Measurements from ENCODE around the gene ABCA10.
"Not testable (repeated sequence)": the region's sequence is repeated elsewhere in the genome, so short reads cannot be mapped to it uniquely, and the experiment has no call there.

Gene ABCA10

DNA sequence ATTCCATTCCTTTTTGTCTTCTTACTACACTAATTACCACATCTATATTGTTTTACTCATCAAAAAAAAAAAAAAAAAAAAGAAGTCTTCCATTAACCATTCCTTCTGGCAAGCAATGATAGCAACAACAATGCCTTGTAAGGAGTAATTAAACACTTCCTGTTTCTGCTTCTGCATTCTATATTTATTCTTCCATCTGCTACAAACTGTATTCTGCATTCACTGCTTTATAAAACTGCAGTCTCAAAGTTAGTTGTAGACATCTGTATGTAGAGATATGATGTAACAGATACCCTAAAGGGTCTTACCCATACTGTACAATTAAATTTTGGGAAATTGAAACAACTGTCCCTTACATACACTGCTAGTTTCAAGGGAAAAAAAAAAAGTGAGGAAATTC is 58.2 kb downstream of the ABCA10 start:
- TF ChIP-seq, protein P1, sequence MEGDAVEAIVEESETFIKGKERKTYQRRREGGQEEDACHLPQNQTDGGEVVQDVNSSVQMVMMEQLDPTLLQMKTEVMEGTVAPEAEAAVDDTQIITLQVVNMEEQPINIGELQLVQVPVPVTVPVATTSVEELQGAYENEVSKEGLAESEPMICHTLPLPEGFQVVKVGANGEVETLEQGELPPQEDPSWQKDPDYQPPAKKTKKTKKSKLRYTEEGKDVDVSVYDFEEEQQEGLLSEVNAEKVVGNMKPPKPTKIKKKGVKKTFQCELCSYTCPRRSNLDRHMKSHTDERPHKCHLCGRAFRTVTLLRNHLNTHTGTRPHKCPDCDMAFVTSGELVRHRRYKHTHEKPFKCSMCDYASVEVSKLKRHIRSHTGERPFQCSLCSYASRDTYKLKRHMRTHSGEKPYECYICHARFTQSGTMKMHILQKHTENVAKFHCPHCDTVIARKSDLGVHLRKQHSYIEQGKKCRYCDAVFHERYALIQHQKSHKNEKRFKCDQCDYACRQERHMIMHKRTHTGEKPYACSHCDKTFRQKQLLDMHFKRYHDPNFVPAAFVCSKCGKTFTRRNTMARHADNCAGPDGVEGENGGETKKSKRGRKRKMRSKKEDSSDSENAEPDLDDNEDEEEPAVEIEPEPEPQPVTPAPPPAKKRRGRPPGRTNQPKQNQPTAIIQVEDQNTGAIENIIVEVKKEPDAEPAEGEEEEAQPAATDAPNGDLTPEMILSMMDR (IDR thresholded peaks at IDR 0.05; ENCODE audit: borderline replicate concordance, insufficient read depth, low read depth, low read length) = no peak

DNA sequence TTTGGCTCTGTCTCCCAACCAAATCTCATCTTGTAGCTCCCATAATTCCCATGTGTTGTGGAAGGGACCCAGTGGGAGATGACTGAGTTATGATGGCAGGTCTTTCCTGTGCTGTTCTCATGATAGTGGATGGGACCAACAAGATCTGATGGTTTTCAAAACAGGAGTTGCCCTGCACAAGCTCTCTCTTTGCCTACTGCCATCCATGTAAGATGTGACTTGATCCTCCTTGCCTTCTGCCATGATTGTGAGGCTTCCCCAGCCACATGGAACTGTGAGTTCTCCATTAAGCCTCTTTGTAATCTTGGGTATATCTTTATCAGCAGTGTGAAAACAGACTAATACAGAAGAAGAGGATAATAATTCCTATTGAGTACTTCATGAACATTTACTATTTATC is 60.0 kb downstream of the ABCA10 start:
- H3K4me3 ChIP-seq (ENCODE audit: low read depth, low read length) = not testable (repeated sequence)

More for the DNA sequence above, 58.2 kb downstream of the ABCA10 start:
- H3K4me3 ChIP-seq (ENCODE audit: low read depth, low read length) = no peak overlapping the region

DNA sequence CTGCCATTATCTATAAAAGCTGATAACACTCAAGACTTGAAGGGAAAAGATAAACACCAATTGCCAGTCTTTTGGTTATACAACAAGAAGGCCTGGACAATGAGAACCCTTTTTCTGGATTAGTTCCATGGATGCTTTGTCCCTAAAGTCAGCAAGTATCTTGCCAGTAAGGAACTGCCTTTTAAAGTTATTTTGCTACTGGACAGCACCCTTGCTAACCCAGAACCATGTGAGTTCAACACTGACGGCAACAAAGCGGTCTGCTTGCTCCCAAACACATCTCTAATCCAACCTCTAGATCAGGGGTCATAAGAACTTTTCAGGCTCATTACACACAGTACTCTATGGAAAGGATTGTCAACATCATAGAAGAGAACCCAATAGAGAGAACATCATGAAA is 61.7 kb downstream of the ABCA10 start:
- no peak overlapping the region for H3K4me3 ChIP-seq (ENCODE audit: low read depth, low read length)
- TF ChIP-seq, protein P1 (IDR thresholded peaks at IDR 0.05; ENCODE audit: borderline replicate concordance, insufficient read depth, low read depth, low read length) = no peak

DNA sequence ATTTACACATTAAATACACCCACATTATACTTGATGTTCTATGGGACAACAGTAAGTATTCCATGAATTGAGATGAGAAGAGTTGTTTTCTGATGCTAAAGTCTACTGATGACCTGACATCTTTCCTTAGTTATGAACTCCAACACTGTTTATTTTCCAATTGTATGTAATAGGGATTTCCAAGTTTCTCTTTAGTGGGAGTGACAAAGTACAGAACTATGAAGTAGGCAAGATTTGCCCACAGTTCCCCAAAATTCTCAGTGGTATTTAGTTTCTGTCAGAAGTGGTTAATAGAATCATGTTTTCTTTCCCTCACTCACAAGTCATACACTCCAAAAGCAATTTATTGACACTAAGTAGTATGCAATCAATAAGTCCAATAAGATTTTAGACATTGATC is 64.4 kb downstream of the ABCA10 start:
- TF ChIP-seq, protein P1 (IDR thresholded peaks at IDR 0.05; ENCODE audit: borderline replicate concordance, insufficient read depth, low read depth, low read length) = no peak

DNA sequence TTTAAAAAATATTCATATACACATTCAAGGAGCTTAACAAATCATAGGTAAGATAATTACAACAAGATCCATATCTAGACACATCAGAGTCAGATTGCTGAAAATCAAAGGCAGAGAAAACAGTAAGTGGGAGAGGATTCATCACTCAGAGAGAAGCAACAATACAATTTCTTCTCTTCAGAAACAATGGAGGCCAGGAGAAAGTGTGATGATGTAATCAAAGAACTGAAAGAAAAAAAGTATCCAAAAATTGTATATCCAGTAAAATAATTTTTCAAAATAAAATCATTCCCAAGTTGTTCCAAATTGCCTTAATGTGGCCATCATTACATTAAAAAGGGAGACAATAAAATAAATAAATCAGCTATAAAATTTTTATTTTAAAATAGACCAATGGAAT is 69.2 kb downstream of the ABCA10 start:
- H3K4me3 ChIP-seq (ENCODE audit: low read depth, low read length) = no peak overlapping the region
- TF ChIP-seq, protein P1 (IDR thresholded peaks at IDR 0.05; ENCODE audit: borderline replicate concordance, insufficient read depth, low read depth, low read length) = no peak

More for the DNA sequence above, 64.4 kb downstream of the ABCA10 start:
- no peak overlapping the region for H3K4me3 ChIP-seq (ENCODE audit: low read depth, low read length)

DNA sequence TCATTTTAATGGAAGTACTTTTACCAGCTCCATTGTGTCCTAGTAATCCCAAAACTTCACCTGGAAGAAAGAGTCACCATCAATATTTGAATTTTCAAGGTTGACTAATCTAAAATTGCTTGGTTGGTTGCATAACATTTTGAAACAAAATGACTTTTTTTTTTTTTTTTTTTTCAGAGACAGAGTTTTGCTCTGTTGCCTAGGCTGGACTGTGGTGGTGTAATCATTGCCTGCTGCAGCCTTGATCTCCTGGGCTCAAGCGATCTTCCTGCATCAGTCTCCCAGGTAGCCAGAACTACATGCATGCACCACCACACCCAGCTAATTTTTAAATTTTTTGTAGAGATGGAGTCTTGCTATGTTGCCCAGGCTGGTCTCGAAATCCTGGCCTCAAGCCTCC is 74.4 kb downstream of the ABCA10 start:
- no peak overlapping the region for H3K4me3 ChIP-seq (ENCODE audit: low read depth, low read length)

DNA sequence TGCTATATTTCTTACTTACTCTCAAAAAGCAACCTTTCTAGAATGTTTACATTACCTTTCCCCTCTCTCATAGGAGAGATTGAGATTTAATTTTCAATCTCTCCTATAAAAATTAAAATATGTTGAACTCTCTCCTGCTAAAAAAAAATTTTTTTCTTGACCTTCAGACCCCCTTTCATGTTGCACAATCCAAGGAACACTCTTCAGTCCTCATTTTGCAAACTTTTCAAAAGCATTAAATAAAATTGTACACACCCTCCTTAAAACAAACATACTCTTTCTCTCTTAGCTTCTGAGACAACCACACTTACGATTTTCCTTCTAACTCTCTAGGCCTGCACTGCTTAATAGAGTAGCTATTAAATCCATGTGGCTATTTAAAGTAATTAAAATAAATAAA is 78.3 kb downstream of the ABCA10 start:
- TF ChIP-seq, protein P1 (IDR thresholded peaks at IDR 0.05; ENCODE audit: borderline replicate concordance, insufficient read depth, low read depth, low read length) = no peak
- no peak overlapping the region for H3K4me3 ChIP-seq (ENCODE audit: low read depth, low read length)

More for the DNA sequence above, 74.4 kb downstream of the ABCA10 start:
- TF ChIP-seq, protein P1 (IDR thresholded peaks at IDR 0.05; ENCODE audit: borderline replicate concordance, insufficient read depth, low read depth, low read length) = no peak

DNA sequence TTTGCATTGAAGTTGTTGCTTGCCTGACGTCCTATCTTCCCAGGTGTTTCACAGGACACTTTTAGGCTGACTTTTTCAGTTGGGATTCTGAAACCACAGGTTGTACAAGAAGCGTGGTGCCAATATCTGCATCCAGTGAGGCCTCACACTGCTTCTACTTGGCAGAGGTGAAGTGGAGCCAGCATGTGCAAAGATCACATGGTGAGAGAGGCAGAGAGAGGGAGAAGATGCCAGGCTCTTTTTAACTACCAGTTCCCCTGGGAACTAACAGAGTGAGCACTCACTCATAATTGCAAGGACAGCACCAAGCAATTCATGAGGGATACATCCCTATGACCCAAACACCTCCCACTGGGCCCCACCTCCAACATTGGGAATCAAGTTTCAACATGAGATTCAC is 81.2 kb downstream of the ABCA10 start:
- H3K4me3 ChIP-seq (ENCODE audit: low read depth, low read length) = no peak overlapping the region
- TF ChIP-seq, protein P1 (IDR thresholded peaks at IDR 0.05; ENCODE audit: borderline replicate concordance, insufficient read depth, low read depth, low read length) = no peak

Measured in GM12875 (cell line).